Loucy (cell line): Measurements from ENCODE around the gene ITSN1.

ENCODE experiments used
- H2AFZ ChIP-seq: fragments of 200-600 bp; sonication (generic); 2 replicates; pipeline ENCODE4 v1.6.0; 2016; ENCODE audit warnings: antibody characterized with exemption, mild to moderate bottlenecking, low read length, moderate library complexity
- H3F3A ChIP-seq: fragments of 200-600 bp; 2 replicates; pipeline ENCODE4 v1.6.0; 2016; ENCODE audit warnings: antibody characterized with exemption, low read depth, mild to moderate bottlenecking
- H3K27me3 ChIP-seq: fragments of 200-600 bp; sonication (generic); 2 replicates; pipeline ENCODE4 v1.6.1; 2014; ENCODE audit warnings: low read length, mild to moderate bottlenecking; ENCODE audit not compliant: insufficient read depth, poor library complexity, severe bottlenecking
- H3K36me3 ChIP-seq: fragments of 200-600 bp; sonication (generic); 2 replicates; pipeline ENCODE4 v1.6.1; 2016; ENCODE audit warnings: low read length; ENCODE audit not compliant: insufficient read depth
- H3K4me1 ChIP-seq: fragments of 200-600 bp; sonication (generic); 2 replicates; pipeline ENCODE4 v1.5.1; 2014; ENCODE audit warnings: low read length, mild to moderate bottlenecking; ENCODE audit not compliant: insufficient read depth, poor library complexity, severe bottlenecking
- H3K4me2 ChIP-seq: fragments of 200-600 bp; sonication (generic); 2 replicates; pipeline ENCODE4 v1.6.0; 2014; ENCODE audit warnings: antibody characterized with exemption, low read length, low read depth, mild to moderate bottlenecking; ENCODE audit not compliant: poor library complexity, severe bottlenecking
- H3K4me3 ChIP-seq: fragments of 200-600 bp; sonication (generic); 2 replicates; pipeline ENCODE4 v1.5.1; 2014; ENCODE audit warnings: low read length, mild to moderate bottlenecking, mixed read lengths; ENCODE audit not compliant: poor library complexity, severe bottlenecking
- H3K79me2 ChIP-seq: fragments of 200-600 bp; sonication (generic); 2 replicates; pipeline ENCODE4 v1.6.1; 2014; ENCODE audit warnings: low read length; ENCODE audit not compliant: insufficient read depth
- H3K9ac ChIP-seq: fragments of 200-600 bp; sonication (generic); 2 replicates; pipeline ENCODE4 v1.6.0; 2014; ENCODE audit warnings: mild to moderate bottlenecking, low read depth, low read length, moderate library complexity; ENCODE audit not compliant: poor library complexity, severe bottlenecking
- H3K9me2 ChIP-seq: fragments of 200-600 bp; sonication (generic); replicated peaks from 2 replicates; pipeline ENCODE4 v1.6.1; 2016; ENCODE audit warnings: low read depth, low read length, mixed read lengths
- H3K9me3 ChIP-seq: fragments of 200-600 bp; sonication (generic); 2 replicates; pipeline ENCODE4 v1.6.1; 2014; ENCODE audit warnings: mild to moderate bottlenecking, antibody characterized with exemption, low read length, low read depth; ENCODE audit not compliant: insufficient read depth
- H4K20me1 ChIP-seq: fragments of 200-600 bp; sonication (generic); 2 replicates; pipeline ENCODE4 v1.6.0; 2014; ENCODE audit warnings: antibody characterized with exemption, low read length, mild to moderate bottlenecking; ENCODE audit not compliant: insufficient read depth, poor library complexity, severe bottlenecking
- EZH2phosphoT487 ChIP-seq: fragments of 200-600 bp; IDR thresholded peaks from 2 replicates; pipeline ENCODE4 v1.6.1; 2018; ENCODE audit warnings: antibody characterized with exemption, mild to moderate bottlenecking, moderate library complexity, borderline replicate concordance
- TF ChIP-seq, protein P1 (sequence below): fragments of 200-600 bp; sonication (generic); conservative IDR thresholded peaks from 2 replicates; pipeline ENCODE4 v1.5.1; 2014; ENCODE audit warnings: mild to moderate bottlenecking, antibody characterized with exemption, low read length

The ITSN1 gene

GRCh38 chr21:33748903-33749302 is 106.6 kb downstream of the ITSN1 start:
- Histone ChIP-seq H3K4me2 (no peak overlapping the region), H3K27me3 (no peaks in the 10 kb centered on the region), H3K9me2 (no peaks in the 10 kb centered on the region), H3K9me3 (no peaks in the 10 kb centered on the region), H3K79me2 (no peaks in the 10 kb centered on the region), H4K20me1 (no peaks in the 10 kb centered on the region), H3K4me1 (no peaks in the 10 kb centered on the region), H3F3A (no peaks in the 10 kb centered on the region), H3K36me3 (no peaks in the 10 kb centered on the region), H3K9ac (no peak overlapping the region), H3K4me3 (no peak overlapping the region), H2AFZ (no peak overlapping the region)
- TF ChIP-seq EZH2phosphoT487: no peak
- TF ChIP-seq, protein P1, sequence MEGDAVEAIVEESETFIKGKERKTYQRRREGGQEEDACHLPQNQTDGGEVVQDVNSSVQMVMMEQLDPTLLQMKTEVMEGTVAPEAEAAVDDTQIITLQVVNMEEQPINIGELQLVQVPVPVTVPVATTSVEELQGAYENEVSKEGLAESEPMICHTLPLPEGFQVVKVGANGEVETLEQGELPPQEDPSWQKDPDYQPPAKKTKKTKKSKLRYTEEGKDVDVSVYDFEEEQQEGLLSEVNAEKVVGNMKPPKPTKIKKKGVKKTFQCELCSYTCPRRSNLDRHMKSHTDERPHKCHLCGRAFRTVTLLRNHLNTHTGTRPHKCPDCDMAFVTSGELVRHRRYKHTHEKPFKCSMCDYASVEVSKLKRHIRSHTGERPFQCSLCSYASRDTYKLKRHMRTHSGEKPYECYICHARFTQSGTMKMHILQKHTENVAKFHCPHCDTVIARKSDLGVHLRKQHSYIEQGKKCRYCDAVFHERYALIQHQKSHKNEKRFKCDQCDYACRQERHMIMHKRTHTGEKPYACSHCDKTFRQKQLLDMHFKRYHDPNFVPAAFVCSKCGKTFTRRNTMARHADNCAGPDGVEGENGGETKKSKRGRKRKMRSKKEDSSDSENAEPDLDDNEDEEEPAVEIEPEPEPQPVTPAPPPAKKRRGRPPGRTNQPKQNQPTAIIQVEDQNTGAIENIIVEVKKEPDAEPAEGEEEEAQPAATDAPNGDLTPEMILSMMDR: no peak

DNA sequence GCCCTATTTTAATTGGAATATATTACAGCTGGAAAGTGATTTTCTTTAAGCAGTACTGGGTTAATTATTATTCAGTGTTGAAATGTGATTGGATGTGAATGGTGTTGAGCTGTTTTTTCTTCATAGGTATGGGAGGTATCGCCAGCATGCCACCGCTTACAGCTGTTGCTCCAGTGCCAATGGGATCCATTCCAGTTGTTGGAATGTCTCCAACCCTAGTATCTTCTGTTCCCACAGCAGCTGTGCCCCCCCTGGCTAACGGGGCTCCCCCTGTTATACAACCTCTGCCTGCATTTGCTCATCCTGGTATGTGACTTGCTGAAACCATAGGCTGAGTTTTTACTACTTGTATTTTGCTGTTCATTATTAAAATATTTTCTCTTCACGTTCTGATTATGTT is 107.7 kb downstream of the ITSN1 start:
- H2AFZ ChIP-seq: no peak overlapping the region
- H3K79me2 ChIP-seq: no peaks in the 10 kb centered on the region
- no peaks in the 10 kb centered on the region for H3K9me2 ChIP-seq
- H3K4me3 ChIP-seq: no peak overlapping the region
- H3K9ac ChIP-seq: no peak overlapping the region
- no peak overlapping the region for H3K4me2 ChIP-seq
- TF ChIP-seq, protein P1: no peak
- no peak for TF ChIP-seq EZH2phosphoT487
- no peaks in the 10 kb centered on the region for H3K4me1 ChIP-seq
- no peaks in the 10 kb centered on the region for H3K9me3 ChIP-seq
- no peaks in the 10 kb centered on the region for H3F3A ChIP-seq
- H3K36me3 ChIP-seq: no peaks in the 10 kb centered on the region
- no peaks in the 10 kb centered on the region for H4K20me1 ChIP-seq
- H3K27me3 ChIP-seq: no peaks in the 10 kb centered on the region

GRCh38 chr21:33751120-33751519 is 108.8 kb downstream of the ITSN1 start:
- Histone ChIP-seq H3K9ac (no peak overlapping the region), H3K79me2 (no peaks in the 10 kb centered on the region), H3K4me1 (no peaks in the 10 kb centered on the region), H2AFZ (no peak overlapping the region), H3K9me3 (no peaks in the 10 kb centered on the region), H3K9me2 (no peaks in the 10 kb centered on the region), H3K4me2 (no peak overlapping the region), H4K20me1 (no peaks in the 10 kb centered on the region), H3K27me3 (no peaks in the 10 kb centered on the region), H3K36me3 (no peaks in the 10 kb centered on the region), H3K4me3 (no peak overlapping the region), H3F3A (no peaks in the 10 kb centered on the region)
- TF ChIP-seq, protein P1: no peak
- TF ChIP-seq EZH2phosphoT487: no peak
